ENCODE results near the gene C13orf42. TPM values are rescaled to one million over a fixed set of nuclear protein-coding genes. Genes with fewer than 3 reads are reported as not detected.

C13orf42 gene
- total and polyA plus RNA-seq, 4 donors: 0.04 to 0.23 TPM; not detected in 2

- WGBS, 2 donors: 49 to 55% methylated on average over 3 of the region's 3 CpGs
- Histone ChIP-seq H3K4me1 (ENCODE audit: control insufficient read depth in 5 of 5, insufficient read depth in 5 of 5, low read length in 5 of 5) (no peaks in the 10 kb centered on the region), H3K36me3 (ENCODE audit: control insufficient read depth in 4 of 4, insufficient read depth in 4 of 4, low read length in 4 of 4) (no peaks in the 10 kb centered on the region), H3K9ac (ENCODE audit: insufficient read depth in 1 of 2, low read length in 2 of 2) (no peak overlapping the region), H3K9me3 (ENCODE audit: control insufficient read depth in 4 of 4, insufficient read depth in 3 of 4, low read length in 3 of 4) (no peaks in the 10 kb centered on the region), H3K27ac (ENCODE audit: low read depth in 1 of 2, low read length in 1 of 2) (no peak overlapping the region), H3K27me3 (ENCODE audit: control insufficient read depth in 3 of 3, insufficient read depth in 3 of 3, low read length in 2 of 3) (no peaks in the 10 kb centered on the region), H3K4me3 (no peak overlapping the region)
- no peak for TF ChIP-seq CTCF (IDR thresholded peaks at IDR 0.05; ENCODE audit: control extremely low read depth, extremely low read depth)
- no peak for ATAC-seq (ENCODE audit: insufficient read depth, low FRiP score)
- DNase-seq: no peak
These were observed 58.5 kb downstream of the C13orf42 start for GRCh38 chr13:51052581-51052980.

GRCh38 chr13:51050021-51050830, 60.8 kb downstream of the C13orf42 start:
- 82 to 88% methylated on average over 14 of the region's 14 CpGs for WGBS, 2 donors
- Histone ChIP-seq H3K9ac (ENCODE audit: insufficient read depth in 1 of 2, low read length in 2 of 2) (no peak overlapping the region), H3K27ac (ENCODE audit: low read depth in 1 of 2, low read length in 1 of 2) (no peak overlapping the region), H3K36me3 (ENCODE audit: control insufficient read depth in 4 of 4, insufficient read depth in 4 of 4, low read length in 4 of 4) (no peaks in the 10 kb centered on the region), H3K4me1 (ENCODE audit: control insufficient read depth in 5 of 5, insufficient read depth in 5 of 5, low read length in 5 of 5) (peaks cover 0 to 3% (median 0%) of the 10 kb centered on the region in 5 donors), H3K9me3 (ENCODE audit: control insufficient read depth in 4 of 4, insufficient read depth in 3 of 4, low read length in 3 of 4) (no peaks in the 10 kb centered on the region), H3K27me3 (ENCODE audit: control insufficient read depth in 3 of 3, insufficient read depth in 3 of 3, low read length in 2 of 3) (no peaks in the 10 kb centered on the region), H3K4me3 (no peak overlapping the region)
- ATAC-seq (ENCODE audit: insufficient read depth, low FRiP score) (no peak), DNase-seq (no peak)
- no peak for TF ChIP-seq CTCF (IDR thresholded peaks at IDR 0.05; ENCODE audit: control extremely low read depth, extremely low read depth)

GRCh38 chr13:51048616-51049015, 62.5 kb downstream of the C13orf42 start:
- Histone ChIP-seq H3K4me3 (no peak overlapping the region), H3K36me3 (ENCODE audit: control insufficient read depth in 4 of 4, insufficient read depth in 4 of 4, low read length in 4 of 4) (no peaks in the 10 kb centered on the region), H3K9ac (ENCODE audit: insufficient read depth in 1 of 2, low read length in 2 of 2) (no peak overlapping the region), H3K27ac (ENCODE audit: low read depth in 1 of 2, low read length in 1 of 2) (no peak overlapping the region), H3K27me3 (ENCODE audit: control insufficient read depth in 3 of 3, insufficient read depth in 3 of 3, low read length in 2 of 3) (no peaks in the 10 kb centered on the region), H3K9me3 (ENCODE audit: control insufficient read depth in 4 of 4, insufficient read depth in 3 of 4, low read length in 3 of 4) (no peaks in the 10 kb centered on the region), H3K4me1 (ENCODE audit: control insufficient read depth in 5 of 5, insufficient read depth in 5 of 5, low read length in 5 of 5) (peaks cover 0 to 3% (median 0%) of the 10 kb centered on the region in 5 donors)
- no peak for TF ChIP-seq CTCF (IDR thresholded peaks at IDR 0.05; ENCODE audit: control extremely low read depth, extremely low read depth)
- DNase-seq: no peak
- no peak for ATAC-seq (ENCODE audit: insufficient read depth, low FRiP score)

- DNase-seq (no peak), ATAC-seq (ENCODE audit: insufficient read depth, low FRiP score) (no peak)
- Histone ChIP-seq H3K9ac (ENCODE audit: insufficient read depth in 1 of 2, low read length in 2 of 2) (no peak overlapping the region), H3K36me3 (ENCODE audit: control insufficient read depth in 4 of 4, insufficient read depth in 4 of 4, low read length in 4 of 4) (no peaks in the 10 kb centered on the region), H3K27ac (ENCODE audit: low read depth in 1 of 2, low read length in 1 of 2) (no peak overlapping the region), H3K9me3 (ENCODE audit: control insufficient read depth in 4 of 4, insufficient read depth in 3 of 4, low read length in 3 of 4) (no peaks in the 10 kb centered on the region), H3K27me3 (ENCODE audit: control insufficient read depth in 3 of 3, insufficient read depth in 3 of 3, low read length in 2 of 3) (no peaks in the 10 kb centered on the region), H3K4me1 (ENCODE audit: control insufficient read depth in 5 of 5, insufficient read depth in 5 of 5, low read length in 5 of 5) (peaks cover 0 to 3% (median 0%) of the 10 kb centered on the region in 5 donors), H3K4me3 (no peak overlapping the region)
- WGBS, 2 donors: 91 to 96% methylated on average over 2 of the region's 2 CpGs
- no peak for TF ChIP-seq CTCF (IDR thresholded peaks at IDR 0.05; ENCODE audit: control extremely low read depth, extremely low read depth)
These were observed 63.0 kb downstream of the C13orf42 start for GRCh38 chr13:51048166-51048461.
